AG10803 (cell line): ENCODE data around the gene UGT3A2.

Source experiments
- DNase-seq: peaks from one replicate; pipeline ENCODE4 v3.0.0; 2010; ENCODE audit warnings: low read depth
- H3K4me3 ChIP-seq: 2 replicates; pipeline ENCODE4 v1.5.1; 2011; ENCODE audit warnings: mild to moderate bottlenecking, low read length, control low read depth
- CTCF ChIP-seq: conservative IDR thresholded peaks from 2 replicates; pipeline ENCODE4 v1.5.1; 2011; ENCODE audit warnings: mild to moderate bottlenecking, low read length, control low read depth, inconsistent platforms

UGT3A2 gene

GRCh38 chr5:36079200-36079781, 12.6 kb upstream of the UGT3A2 start:
- TF ChIP-seq CTCF: peak; percentile 83
- H3K4me3 ChIP-seq: no peak overlapping the region
- DNase-seq: peak; percentile 52

- no peak for TF ChIP-seq CTCF
- no peak for DNase-seq
- no peak overlapping the region for H3K4me3 ChIP-seq
These were observed 11.7 kb upstream of the UGT3A2 start for GRCh38 chr5:36078430-36078829.

GRCh38 chr5:36073595-36074216, 7.0 kb upstream of the UGT3A2 start:
- TF ChIP-seq CTCF: peak; percentile 30
- H3K4me3 ChIP-seq: no peak overlapping the region
- DNase-seq: no peak

GRCh38 chr5:36070687-36071571, 4.2 kb upstream of the UGT3A2 start:
- no peak for DNase-seq
- H3K4me3 ChIP-seq: peak overlapping the region; percentile 47

GRCh38 chr5:36068751-36069281, 2.1 kb upstream of the UGT3A2 start:
- no peak for DNase-seq
- no peak overlapping the region for H3K4me3 ChIP-seq
- no peak for TF ChIP-seq CTCF

More at GRCh38 chr5:36070687-36071571, 4.2 kb upstream of the UGT3A2 start:
- TF ChIP-seq CTCF: no peak

- no peak overlapping the region for H3K4me3 ChIP-seq
- no peak for TF ChIP-seq CTCF
- no peak for DNase-seq
These were observed 612 bp downstream of the UGT3A2 start for GRCh38 chr5:36066001-36066539.
